ENCODE results near the gene GRID1. TPM values are rescaled to one million over a fixed set of nuclear protein-coding genes. Genes with fewer than 3 reads are reported as not detected.
A peak's percentile ranks its signal among the peaks of the same experiment; 100 is the strongest.

GRID1 gene
- total and polyA plus RNA-seq, 8 donors: 0.31 to 8.5 (median 1.0) TPM; not detected in 1

- no peak for DNase-seq
- peaks cover 11 to 25% (median 15%) of the 10 kb centered on the region in 4 donors for H3K4me1 ChIP-seq
- no peak overlapping the region for H3K4me3 ChIP-seq
- peaks cover 0 to 23% (median 17%) of the 10 kb centered on the region in 3 donors for H3K27me3 ChIP-seq
- intact Hi-C loops (cut with DNase I; ENCODE audit: low total_unique reads): no loop called here
- H3K9me3 ChIP-seq: no peaks in the 10 kb centered on the region
- WGBS, 5 donors: 92 to 97% (median 95%) methylated on average over 7 of the region's 7 CpGs
- TF ChIP-seq CTCF (IDR thresholded peaks at IDR 0.05) (no peak), EP300 (IDR thresholded peaks at IDR 0.05) (no peak), POLR2A (IDR thresholded peaks at IDR 0.05) (no peak), POLR2AphosphoS5 (IDR thresholded peaks at IDR 0.05) (no peak)
- no peaks in the 10 kb centered on the region for H3K36me3 ChIP-seq
- H3K27ac ChIP-seq: no peak overlapping the region
These were observed 7.5 kb downstream of the GRID1 start for GRCh38 chr10:86359111-86359510.

- intact Hi-C loops (cut with DNase I; ENCODE audit: low total_unique reads): no loop called here
- 75 to 91% (median 80%) methylated on average over 5 to 9 of the region's 9 CpGs for WGBS, 5 donors
- no peaks in the 10 kb centered on the region for H3K36me3 ChIP-seq
- TF ChIP-seq POLR2A (IDR thresholded peaks at IDR 0.05) (no peak), EP300 (IDR thresholded peaks at IDR 0.05) (no peak), POLR2AphosphoS5 (IDR thresholded peaks at IDR 0.05) (no peak)
- no peak overlapping the region for H3K27ac ChIP-seq
- DNase-seq: no peak
- H3K4me1 ChIP-seq: peaks cover 0 to 12% (median 3%) of the 10 kb centered on the region in 4 donors
- peaks cover 0 to 5% (median 1%) of the 10 kb centered on the region in 4 donors for H3K9me3 ChIP-seq
- H3K4me3 ChIP-seq: no peak overlapping the region
- peaks cover 0 to 8% (median 2%) of the 10 kb centered on the region in 3 donors for H3K27me3 ChIP-seq
These were observed 8.9 kb downstream of the GRID1 start for GRCh38 chr10:86357676-86358075.

GRCh38 chr10:86357041-86357440, 9.6 kb downstream of the GRID1 start:
- peaks cover 0 to 12% (median 3%) of the 10 kb centered on the region in 4 donors for H3K4me1 ChIP-seq
- WGBS, 5 donors: 79 to 94% (median 90%) methylated on average over 2 of the region's 2 CpGs
- H3K27me3 ChIP-seq: peaks cover 0 to 2% (median 0%) of the 10 kb centered on the region in 3 donors
- DNase-seq: no peak
- TF ChIP-seq POLR2A (IDR thresholded peaks at IDR 0.05): no peak
- no peak for TF ChIP-seq POLR2AphosphoS5 (IDR thresholded peaks at IDR 0.05)
- no peak for TF ChIP-seq CTCF (IDR thresholded peaks at IDR 0.05)
- no peak for TF ChIP-seq EP300 (IDR thresholded peaks at IDR 0.05)
- H3K27ac ChIP-seq: no peak overlapping the region
- intact Hi-C loops (cut with DNase I; ENCODE audit: low total_unique reads): no loop called here
- H3K9me3 ChIP-seq: peaks cover 0 to 11% (median 5%) of the 10 kb centered on the region in 4 donors
- no peak overlapping the region for H3K4me3 ChIP-seq
- no peaks in the 10 kb centered on the region for H3K36me3 ChIP-seq

GRCh38 chr10:86356296-86356695, 10.3 kb downstream of the GRID1 start:
- no peaks in the 10 kb centered on the region for H3K27me3 ChIP-seq
- TF ChIP-seq EP300 (IDR thresholded peaks at IDR 0.05) (no peak), CTCF (IDR thresholded peaks at IDR 0.05) (no peak), POLR2A (IDR thresholded peaks at IDR 0.05) (no peak), POLR2AphosphoS5 (IDR thresholded peaks at IDR 0.05) (no peak)
- peaks cover 0 to 10% (median 2%) of the 10 kb centered on the region in 4 donors for H3K4me1 ChIP-seq
- 74 to 90% (median 77%) methylated on average over 3 of the region's 3 CpGs for WGBS, 5 donors
- intact Hi-C loops (cut with DNase I; ENCODE audit: low total_unique reads): no loop called here
- H3K9me3 ChIP-seq: peaks cover 0 to 11% (median 5%) of the 10 kb centered on the region in 4 donors
- no peaks in the 10 kb centered on the region for H3K36me3 ChIP-seq
- no peak overlapping the region for H3K27ac ChIP-seq
- no peak overlapping the region for H3K4me3 ChIP-seq
- DNase-seq: no peak

GRCh38 chr10:86355571-86356038, 11.0 kb downstream of the GRID1 start:
- H3K27me3 ChIP-seq: no peaks in the 10 kb centered on the region
- intact Hi-C loops (cut with DNase I; ENCODE audit: low total_unique reads): no loop called here
- peak in 1 of 2 donors; percentile 65 for DNase-seq
- H3K27ac ChIP-seq: no peak overlapping the region
- WGBS, 5 donors: 36 to 57% (median 55%) methylated on average over 7 to 8 of the region's 8 CpGs
- peaks cover 0 to 4% (median 0%) of the 10 kb centered on the region in 4 donors for H3K4me1 ChIP-seq
- no peaks in the 10 kb centered on the region for H3K36me3 ChIP-seq
- TF ChIP-seq POLR2A (IDR thresholded peaks at IDR 0.05): no peak
- TF ChIP-seq EP300 (IDR thresholded peaks at IDR 0.05): no peak
- TF ChIP-seq CTCF (IDR thresholded peaks at IDR 0.05): no peak
- no peak for TF ChIP-seq POLR2AphosphoS5 (IDR thresholded peaks at IDR 0.05)
- no peak overlapping the region for H3K4me3 ChIP-seq
- H3K9me3 ChIP-seq: peaks cover 0 to 11% (median 5%) of the 10 kb centered on the region in 4 donors
